G401.6 (cell line): ENCODE measurements around the gene UGT1A10.

Experiments used
- FAIRE-seq: peaks from 2 replicates; lab custom pipeline; 2012; peaks lifted over from hg19 to GRCh38; lab: Jason Lieb, UNC

The UGT1A10 gene

GRCh38 chr2:233778030-233778429 is 141.8 kb downstream of the UGT1A10 start, which contains the start of gene MROH2A:
Gene MROH2A, plus strand, starts transcription at chr2:233778330. Its CDS starts 1,029 bp downstream, at chr2:233779359.
- FAIRE-seq: no peak

DNA sequence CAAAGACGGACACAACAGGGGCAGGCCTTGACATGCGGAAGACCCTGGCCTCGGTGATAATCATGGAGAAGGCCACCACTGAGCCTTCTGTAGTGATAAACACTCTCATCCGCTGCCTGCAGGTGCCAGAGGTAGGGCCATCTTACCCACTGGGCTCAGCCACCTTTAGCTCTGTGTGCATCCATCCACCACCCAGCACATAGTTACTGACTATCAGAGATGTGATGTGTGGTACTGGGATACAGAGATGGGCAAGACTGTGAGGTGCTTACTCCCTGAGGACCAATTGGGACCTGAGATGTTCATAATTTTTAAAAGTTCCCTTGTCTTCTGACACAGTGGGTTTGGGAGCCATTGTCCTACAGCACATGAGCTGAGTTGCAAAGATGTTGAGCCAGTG is 143.5 kb downstream of the UGT1A10 start:
- FAIRE-seq: no peak

- no peak for FAIRE-seq
These were observed 144.5 kb downstream of the UGT1A10 start for GRCh38 chr2:233780771-233781170.

GRCh38 chr2:233789554-233789953 is 153.3 kb downstream of the UGT1A10 start:
- no peak for FAIRE-seq

GRCh38 chr2:233791151-233791882 is 155.1 kb downstream of the UGT1A10 start:
- no peak for FAIRE-seq

GRCh38 chr2:233791883-233792329 is 155.7 kb downstream of the UGT1A10 start:
- FAIRE-seq: no peak

DNA sequence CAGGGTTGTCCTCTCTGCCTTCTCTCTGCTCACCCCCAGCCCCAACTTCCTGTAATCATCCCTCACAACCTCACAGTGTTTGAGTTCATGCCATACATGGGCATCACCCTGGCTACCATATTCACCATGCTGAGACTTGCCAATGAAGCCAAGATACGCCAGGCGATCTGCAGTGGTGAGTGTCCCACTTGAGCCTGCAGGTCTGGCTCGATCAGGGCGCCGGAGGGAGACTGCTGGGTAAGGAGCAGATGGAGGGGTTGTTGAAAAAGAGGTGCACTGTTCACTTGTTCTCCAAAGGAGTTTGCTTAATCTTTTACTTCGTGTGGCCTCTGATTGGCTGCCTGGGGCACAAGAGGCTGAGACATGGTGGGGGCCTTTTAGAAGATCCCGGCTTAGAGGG is 156.5 kb downstream of the UGT1A10 start:
- no peak for FAIRE-seq

DNA sequence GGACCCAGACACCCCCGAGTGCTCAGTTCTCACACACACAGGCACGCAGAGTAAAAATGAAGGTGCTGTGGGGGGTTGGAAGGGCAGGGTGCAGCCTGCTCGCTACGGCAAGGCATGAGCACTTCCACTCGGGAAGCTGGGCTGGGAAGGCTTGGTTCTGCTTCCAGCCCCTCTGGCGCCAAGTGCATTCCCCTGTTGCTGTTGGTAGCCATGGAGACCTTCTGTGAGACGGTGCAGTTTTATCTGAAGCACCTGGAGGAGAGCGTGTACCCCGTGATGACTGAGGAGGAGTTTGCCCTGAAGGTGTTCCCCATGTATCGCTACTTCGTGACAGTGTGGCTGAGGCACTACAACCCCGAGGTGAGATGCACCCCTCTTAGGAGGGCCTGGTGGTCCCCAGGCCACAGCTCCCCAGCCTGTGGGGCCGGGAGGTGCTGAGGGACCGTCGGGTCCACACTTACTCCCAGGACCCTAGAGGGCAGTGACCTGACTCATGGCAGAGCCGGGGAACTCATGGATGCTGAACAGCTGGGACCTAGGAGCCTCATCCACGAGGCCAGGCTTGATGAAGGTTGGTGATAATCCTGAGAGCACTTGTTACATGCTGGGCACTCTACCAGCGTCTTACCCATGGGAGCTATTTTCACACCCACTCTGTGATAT is 157.3 kb downstream of the UGT1A10 start:
- no peak for FAIRE-seq

GRCh38 chr2:233794128-233794658 is 157.9 kb downstream of the UGT1A10 start:
- FAIRE-seq: no peak

GRCh38 chr2:233795735-233796171 is 159.5 kb downstream of the UGT1A10 start:
- no peak for FAIRE-seq

- FAIRE-seq: no peak
These were observed 160.0 kb downstream of the UGT1A10 start for GRCh38 chr2:233796254-233796653.

DNA sequence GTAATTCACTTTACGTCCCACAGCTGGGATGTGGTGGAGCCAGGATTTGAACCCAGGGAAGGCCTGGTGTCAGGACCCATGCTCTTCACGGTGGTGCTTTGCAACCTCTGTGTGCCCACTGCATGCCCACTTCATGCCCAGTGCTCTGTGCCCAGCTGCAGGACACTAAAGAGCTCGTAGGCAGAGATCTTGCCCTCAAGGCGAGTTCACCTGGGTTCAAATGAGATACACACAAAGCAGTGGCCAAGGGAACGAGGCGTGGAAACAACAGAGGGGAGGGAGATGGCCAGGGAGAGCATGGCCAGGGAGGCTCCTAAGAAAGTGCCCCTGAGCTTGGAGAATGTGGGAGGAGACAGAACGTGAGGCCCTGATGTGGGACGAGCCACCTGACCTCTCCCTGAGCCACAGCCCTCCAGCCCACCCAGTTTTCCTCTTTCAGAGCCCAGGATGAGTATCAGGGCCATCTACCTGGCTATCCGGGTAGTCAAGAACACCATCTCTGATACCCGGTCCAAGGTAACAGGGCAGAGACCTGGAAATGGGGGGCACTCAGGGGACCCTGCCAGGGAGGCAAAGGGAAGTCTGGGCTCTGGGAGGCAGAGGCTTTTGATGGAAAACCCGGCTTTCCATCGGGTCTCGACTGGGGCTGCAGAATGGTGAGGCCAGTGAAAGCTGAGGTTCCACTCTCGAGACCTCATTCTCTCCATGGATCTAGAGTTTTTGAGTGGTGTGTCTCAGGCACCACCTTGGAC is 162.3 kb downstream of the UGT1A10 start:
- no peak for FAIRE-seq

DNA sequence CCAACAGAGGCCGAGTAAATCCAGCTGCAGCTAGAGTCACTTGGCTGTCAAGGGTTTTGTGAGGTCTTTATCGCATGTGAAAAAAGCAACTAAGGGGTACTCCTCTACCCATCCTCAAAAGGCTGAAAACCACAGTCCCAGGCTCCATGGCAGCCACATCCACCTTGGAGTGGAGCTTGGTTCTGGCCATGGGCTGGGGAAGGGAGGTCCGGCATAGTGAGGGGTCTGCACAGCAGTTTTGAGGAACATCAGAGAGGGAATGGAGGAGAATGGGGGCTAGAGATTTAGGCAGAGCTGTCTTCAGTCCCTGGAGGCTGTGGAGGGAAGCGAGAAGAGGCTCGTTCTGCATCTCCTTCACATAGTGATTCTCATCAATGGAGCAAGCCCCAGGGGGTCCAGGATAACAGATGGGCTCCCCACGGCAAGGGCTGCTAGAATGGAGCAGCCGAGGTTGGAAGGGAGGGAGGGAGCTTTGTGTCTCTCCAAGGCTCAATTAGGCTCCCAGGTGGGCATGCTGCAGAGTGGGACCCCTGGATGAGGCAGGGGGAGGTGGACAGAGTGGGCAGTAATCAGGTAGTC is 162.9 kb downstream of the UGT1A10 start:
- FAIRE-seq: no peak

DNA sequence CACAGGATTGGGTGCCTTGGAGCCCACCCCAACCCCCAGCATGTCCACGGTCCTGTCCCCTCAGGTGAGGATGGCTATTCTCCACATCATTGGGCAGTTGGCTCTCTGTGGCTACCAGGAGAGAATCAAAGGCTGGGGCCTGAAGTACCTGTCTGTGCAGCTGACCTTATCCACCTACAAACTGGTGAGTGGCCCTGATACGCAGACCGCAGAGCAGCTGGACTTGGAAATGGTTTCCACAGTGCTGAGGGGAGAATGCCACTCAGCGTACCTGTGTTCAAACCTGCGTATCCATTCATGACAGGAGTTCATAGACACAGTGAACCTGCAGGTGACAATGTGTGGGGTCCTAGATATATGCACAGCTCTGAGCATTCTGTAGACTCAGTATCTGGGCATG is 163.5 kb downstream of the UGT1A10 start:
- no peak for FAIRE-seq

GRCh38 chr2:233800208-233800607 is 164.0 kb downstream of the UGT1A10 start:
- no peak for FAIRE-seq

DNA sequence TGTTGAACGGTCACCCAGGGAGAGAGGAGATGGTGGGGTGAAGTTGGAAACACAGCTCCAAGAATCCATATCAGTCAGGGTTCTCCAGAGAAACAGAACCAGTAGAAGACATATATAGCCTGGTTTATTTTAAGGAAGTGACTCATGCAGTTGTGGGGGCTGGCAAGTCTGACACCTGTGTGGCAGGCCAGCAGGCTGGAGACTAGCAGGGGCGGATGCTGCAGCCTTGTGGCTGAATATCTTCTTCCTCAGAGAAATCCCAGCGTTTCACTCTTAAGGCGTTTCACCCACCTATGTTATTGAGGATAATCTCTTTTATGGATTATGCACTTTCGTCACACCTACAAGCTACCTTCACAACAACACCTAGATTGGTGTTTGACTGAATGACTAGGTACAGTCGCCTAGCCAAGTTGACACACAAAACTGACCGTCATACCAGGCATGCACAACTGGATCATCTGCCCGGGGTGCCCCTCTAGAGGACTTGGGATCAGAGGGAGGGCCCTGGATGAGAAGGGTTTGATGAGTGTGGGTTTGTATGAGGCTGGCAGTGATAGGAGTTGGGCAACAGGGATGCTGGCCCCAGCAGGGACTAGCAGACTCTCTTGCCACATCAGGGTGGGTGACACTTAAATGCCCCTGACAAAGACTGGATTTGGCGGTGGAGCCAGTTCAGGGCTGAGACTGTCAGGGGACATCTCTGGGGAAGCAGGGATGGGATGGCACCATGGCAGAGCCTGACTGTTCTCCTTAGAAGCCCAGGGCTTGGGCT is 165.3 kb downstream of the UGT1A10 start:
- no peak for FAIRE-seq

DNA sequence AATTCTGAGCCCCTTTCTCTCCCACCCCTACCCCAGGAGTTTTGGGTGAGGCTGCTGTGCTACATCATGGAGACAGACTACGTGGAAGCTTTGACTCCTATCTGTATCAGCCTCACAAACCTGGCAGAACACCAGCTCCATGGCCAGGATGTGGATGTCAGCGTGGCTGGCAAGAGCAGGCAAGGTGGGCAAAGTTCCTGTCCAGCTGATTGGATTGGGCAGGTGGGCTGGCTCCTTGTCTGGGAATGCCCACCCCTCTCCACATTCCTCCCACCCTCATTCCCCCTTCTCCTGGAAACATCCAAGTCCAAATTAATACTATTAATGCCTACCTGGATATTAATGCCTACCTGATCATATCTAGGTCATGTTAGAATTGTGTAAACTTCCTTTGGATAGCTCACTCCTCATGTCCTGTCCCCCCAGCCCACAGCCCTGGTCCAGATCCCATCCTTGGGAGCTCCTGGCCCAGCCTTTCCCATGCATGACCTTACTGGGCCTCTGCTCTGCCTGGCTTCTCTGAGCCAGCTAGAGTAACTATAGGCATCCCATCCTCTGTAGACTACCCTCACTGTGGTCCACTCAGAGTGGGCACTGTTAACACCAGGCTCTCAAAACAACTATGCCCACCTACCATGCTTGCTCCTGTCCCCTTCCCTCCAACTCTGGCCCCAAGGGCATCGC is 166.0 kb downstream of the UGT1A10 start:
- FAIRE-seq: no peak

GRCh38 chr2:233803292-233803911 is 167.2 kb downstream of the UGT1A10 start:
- FAIRE-seq: no peak

- no peak for FAIRE-seq
These were observed 167.7 kb downstream of the UGT1A10 start for GRCh38 chr2:233803994-233804393.

DNA sequence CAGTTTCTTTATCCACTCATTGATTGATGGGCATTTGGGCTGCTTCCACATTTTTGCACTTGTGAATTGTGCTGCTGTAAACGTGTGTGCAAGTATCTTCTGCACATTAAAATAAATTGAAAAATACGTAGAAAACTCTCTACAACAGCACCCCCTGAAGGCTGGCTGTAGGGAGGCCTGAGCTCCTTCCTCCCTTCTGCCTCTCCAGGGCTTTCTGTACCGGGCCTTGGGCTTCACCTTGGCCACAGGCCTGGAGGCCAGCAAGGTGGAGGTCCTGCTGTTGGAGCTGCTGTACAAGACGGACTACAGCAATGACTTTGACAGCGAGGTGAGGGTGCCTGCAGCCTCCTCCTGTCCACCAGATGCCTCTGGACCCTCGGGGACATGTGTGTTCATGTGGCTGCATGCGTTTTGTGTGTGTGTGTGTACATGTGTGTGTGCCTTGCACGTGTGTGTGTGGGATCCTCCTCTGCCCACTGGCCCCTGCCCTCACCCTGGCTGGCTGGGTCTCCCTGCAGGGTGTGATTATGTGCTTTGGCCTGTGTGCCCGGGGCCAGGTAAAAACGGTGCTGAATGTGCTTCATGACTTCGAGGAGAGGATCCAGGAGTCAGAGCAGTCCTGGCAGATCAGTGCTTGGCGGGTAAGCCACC is 171.1 kb downstream of the UGT1A10 start:
- FAIRE-seq: no peak
